Measurements from ENCODE around the gene RNU6-1.

RNU6-1 gene

GRCh38 chr15:67855842-67856241 lies 16.0 kb upstream of the RNU6-1 start:
- no peak for TF ChIP-seq RARB (CRISPR knock-in tag; IDR thresholded peaks at IDR 0.05)
- TF ChIP-seq, protein P1, sequence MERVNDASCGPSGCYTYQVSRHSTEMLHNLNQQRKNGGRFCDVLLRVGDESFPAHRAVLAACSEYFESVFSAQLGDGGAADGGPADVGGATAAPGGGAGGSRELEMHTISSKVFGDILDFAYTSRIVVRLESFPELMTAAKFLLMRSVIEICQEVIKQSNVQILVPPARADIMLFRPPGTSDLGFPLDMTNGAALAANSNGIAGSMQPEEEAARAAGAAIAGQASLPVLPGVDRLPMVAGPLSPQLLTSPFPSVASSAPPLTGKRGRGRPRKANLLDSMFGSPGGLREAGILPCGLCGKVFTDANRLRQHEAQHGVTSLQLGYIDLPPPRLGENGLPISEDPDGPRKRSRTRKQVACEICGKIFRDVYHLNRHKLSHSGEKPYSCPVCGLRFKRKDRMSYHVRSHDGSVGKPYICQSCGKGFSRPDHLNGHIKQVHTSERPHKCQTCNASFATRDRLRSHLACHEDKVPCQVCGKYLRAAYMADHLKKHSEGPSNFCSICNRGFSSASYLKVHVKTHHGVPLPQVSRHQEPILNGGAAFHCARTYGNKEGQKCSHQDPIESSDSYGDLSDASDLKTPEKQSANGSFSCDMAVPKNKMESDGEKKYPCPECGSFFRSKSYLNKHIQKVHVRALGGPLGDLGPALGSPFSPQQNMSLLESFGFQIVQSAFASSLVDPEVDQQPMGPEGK (CRISPR knock-in tag; IDR thresholded peaks at IDR 0.05; ENCODE audit: borderline replicate concordance) = no peak
- no peak for TF ChIP-seq ISL1 (CRISPR knock-in tag; IDR thresholded peaks at IDR 0.05)
- TF ChIP-seq TOX (CRISPR knock-in tag; IDR thresholded peaks at IDR 0.05; ENCODE audit: borderline replicate concordance) = no peak
- TF ChIP-seq ARNTL (CRISPR knock-in tag; IDR thresholded peaks at IDR 0.05; ENCODE audit: borderline replicate concordance, low read depth) = no peak
- no peak for TF ChIP-seq CSDC2 (CRISPR knock-in tag; IDR thresholded peaks at IDR 0.05)
- TF ChIP-seq OSR1 (CRISPR knock-in tag; IDR thresholded peaks at IDR 0.05) = no peak
- no peak for TF ChIP-seq GLIS3 (CRISPR knock-in tag; IDR thresholded peaks at IDR 0.05)
- TF ChIP-seq TSHZ2 (CRISPR knock-in tag; IDR thresholded peaks at IDR 0.05) = no peak
- TF ChIP-seq CREB5 (CRISPR knock-in tag; IDR thresholded peaks at IDR 0.05; ENCODE audit: low read depth) = no peak
- TF ChIP-seq ZFP3 (CRISPR knock-in tag; IDR thresholded peaks at IDR 0.05) = no peak
- TF ChIP-seq ZNF565 (CRISPR knock-in tag; conservative IDR thresholded peaks at IDR 0.05; ENCODE audit: low read depth) = no peak
- TF ChIP-seq ZNF70 (CRISPR knock-in tag; IDR thresholded peaks at IDR 0.05) = no peak
- no peak for TF ChIP-seq ZFP30 (CRISPR knock-in tag; IDR thresholded peaks at IDR 0.05)
- TF ChIP-seq BACH2 (CRISPR knock-in tag; IDR thresholded peaks at IDR 0.05; ENCODE audit: borderline replicate concordance) = no peak
- no peak for TF ChIP-seq POU6F1 (CRISPR knock-in tag; IDR thresholded peaks at IDR 0.05; ENCODE audit: borderline replicate concordance, low read depth)
- no peak for TF ChIP-seq SNAI2 (CRISPR knock-in tag; IDR thresholded peaks at IDR 0.05)
- no peak for TF ChIP-seq ZC3H10 (CRISPR knock-in tag; IDR thresholded peaks at IDR 0.05)
- ATAC-seq = no peak

- TF ChIP-seq ESRRG (CRISPR knock-in tag; IDR thresholded peaks at IDR 0.05) (no peak), TCF4 (CRISPR knock-in tag; IDR thresholded peaks at IDR 0.05; ENCODE audit: borderline replicate concordance) (no peak)
- ATAC-seq = no peak; the same call in 2 of the 3 replicates
These were observed 14.5 kb upstream of the RNU6-1 start for GRCh38 chr15:67854358-67854757.

- ATAC-seq = no peak
- TF ChIP-seq ZNF70 (CRISPR knock-in tag; IDR thresholded peaks at IDR 0.05) = no peak
- no peak for TF ChIP-seq POU6F1 (CRISPR knock-in tag; IDR thresholded peaks at IDR 0.05; ENCODE audit: borderline replicate concordance, low read depth)
- TF ChIP-seq TCF4 (CRISPR knock-in tag; IDR thresholded peaks at IDR 0.05; ENCODE audit: borderline replicate concordance) = no peak
- no peak for TF ChIP-seq GLIS3 (CRISPR knock-in tag; IDR thresholded peaks at IDR 0.05)
- no peak for TF ChIP-seq ZC3H10 (CRISPR knock-in tag; IDR thresholded peaks at IDR 0.05)
- TF ChIP-seq TOX (CRISPR knock-in tag; IDR thresholded peaks at IDR 0.05; ENCODE audit: borderline replicate concordance) = no peak
- TF ChIP-seq OSR1 (CRISPR knock-in tag; IDR thresholded peaks at IDR 0.05) = no peak
- TF ChIP-seq CSDC2 (CRISPR knock-in tag; IDR thresholded peaks at IDR 0.05) = no peak
- TF ChIP-seq, protein P1 (CRISPR knock-in tag; IDR thresholded peaks at IDR 0.05; ENCODE audit: borderline replicate concordance) = no peak
- no peak for TF ChIP-seq PPARA (CRISPR knock-in tag; IDR thresholded peaks at IDR 0.05; ENCODE audit: borderline replicate concordance)
- TF ChIP-seq TSHZ2 (CRISPR knock-in tag; IDR thresholded peaks at IDR 0.05) = no peak
- TF ChIP-seq CSRNP3 (CRISPR knock-in tag; IDR thresholded peaks at IDR 0.05) = no peak
- TF ChIP-seq ZFP3 (CRISPR knock-in tag; IDR thresholded peaks at IDR 0.05) = no peak
These were observed 13.6 kb upstream of the RNU6-1 start for GRCh38 chr15:67853454-67853853.
